ENCODE measurements around the gene CBY1. TPM values are rescaled to one million over a fixed set of nuclear protein-coding genes. Genes with fewer than 3 reads are reported as not detected.

Gene CBY1
- total RNA-seq, 1 donor from 2014 or later = 53.5 TPM

- no peaks in the 10 kb centered on the region for H3K27me3 Mint-ChIP-seq
- peak overlapping the region; percentile 92 for H3K27ac Mint-ChIP-seq
- no peak for TF ChIP-seq CTCF (conservative IDR thresholded peaks at IDR 0.05)
- no peaks in the 10 kb centered on the region for H3K9me3 Mint-ChIP-seq
- H3K4me1 Mint-ChIP-seq (ENCODE audit: unreplicated experiment) = peaks cover 45% of the 10 kb centered on the region
- no peak for DNase-seq (ENCODE audit: extremely low spot score, unreplicated experiment)
- H3K4me3 Mint-ChIP-seq = peak overlapping the region; percentile 47
- peaks cover 26% of the 10 kb centered on the region for H3K36me3 Mint-ChIP-seq
Observed at GRCh38 chr22:38694940-38695339, 38.5 kb downstream of the CBY1 start.

GRCh38 chr22:38696606-38697424 lies 40.4 kb downstream of the CBY1 start:
- Mint-ChIP-seq H3K4me3 (peak overlapping the region; percentile 91), H3K27me3 (peaks cover 6% of the 10 kb centered on the region), H3K4me1 (ENCODE audit: unreplicated experiment) (peaks cover 51% of the 10 kb centered on the region), H3K36me3 (peaks cover 23% of the 10 kb centered on the region), H3K27ac (peak overlapping the region; percentile 98), H3K9me3 (no peaks in the 10 kb centered on the region)
- no peak for DNase-seq (ENCODE audit: extremely low spot score, unreplicated experiment)
- no peak for TF ChIP-seq CTCF (conservative IDR thresholded peaks at IDR 0.05)

GRCh38 chr22:38697425-38698089 lies 41.1 kb downstream of the CBY1 start:
- no peak for DNase-seq (ENCODE audit: extremely low spot score, unreplicated experiment)
- H3K4me3 Mint-ChIP-seq = peak overlapping the region; percentile 91
- H3K27ac Mint-ChIP-seq = peak overlapping the region; percentile 98
- no peak for TF ChIP-seq CTCF (conservative IDR thresholded peaks at IDR 0.05)
- H3K27me3 Mint-ChIP-seq = peaks cover 6% of the 10 kb centered on the region
- no peaks in the 10 kb centered on the region for H3K9me3 Mint-ChIP-seq
- peaks cover 23% of the 10 kb centered on the region for H3K36me3 Mint-ChIP-seq
- peaks cover 51% of the 10 kb centered on the region for H3K4me1 Mint-ChIP-seq (ENCODE audit: unreplicated experiment)

- peak overlapping the region; percentile 98 for H3K27ac Mint-ChIP-seq
Observed at GRCh38 chr22:38698407-38699094, 42.1 kb downstream of the CBY1 start.

More at GRCh38 chr22:38698407-38699094, 42.1 kb downstream of the CBY1 start:
- no peak for DNase-seq (ENCODE audit: extremely low spot score, unreplicated experiment)
- Mint-ChIP-seq H3K36me3 (peaks cover 18% of the 10 kb centered on the region), H3K9me3 (no peaks in the 10 kb centered on the region), H3K4me1 (ENCODE audit: unreplicated experiment) (peaks cover 47% of the 10 kb centered on the region), H3K4me3 (peak overlapping the region; percentile 91), H3K27me3 (peaks cover 6% of the 10 kb centered on the region)
- TF ChIP-seq CTCF (conservative IDR thresholded peaks at IDR 0.05) = no peak
